Panc1 (cell line): Measurements from ENCODE around the gene SLC38A5. TPM values are rescaled to one million over a fixed set of nuclear protein-coding genes. Genes with fewer than 3 reads are reported as not detected.

Experiments
- ATAC-seq: fragments of 200-7000 bp; cut with Tn5 transposase; 2 replicates; pipeline ENCODE4 v1.9.1; 2020; ENCODE audit warnings: mild to moderate bottlenecking, moderate library complexity
- BruUV-seq: library from RNA; stranded (reverse); fragments of 400-500 nt; replicated peaks from 2 replicates; lab custom pipeline; 2021; lab: Mats Ljungman, UMichigan
- CTCF ChIA-PET: fragments of 300-600 bp; sonication (Branson Sonifier 250); formaldehyde crosslinking; loops from one replicate; lab custom pipeline; 2022; ENCODE audit warnings: antibody characterized with exemption; lab: Charles Lee
- POLR2A ChIA-PET: fragments of 300-600 bp; sonication (Branson Sonifier 250); formaldehyde crosslinking; loops from one replicate; lab custom pipeline; 2022; ENCODE audit warnings: antibody characterized with exemption; lab: Charles Lee
- DNase-seq: peaks from one replicate; pipeline ENCODE4 v3.0.0-alpha.2; 2010; ENCODE audit warnings: low read depth, low spot score
- H3K27ac ChIP-seq: 2 replicates; pipeline ENCODE4 v1.5.1; 2011; ENCODE audit warnings: mild to moderate bottlenecking, low read length, inconsistent platforms
- H3K27me3 ChIP-seq: fragments of 200-500 bp; sonication (Bioruptor generic); 2 replicates; pipeline ENCODE4 v1.6.0; 2014; ENCODE audit warnings: low read length, inconsistent platforms; ENCODE audit not compliant: control insufficient read depth, insufficient read depth
- H3K36me3 ChIP-seq: fragments of 200-500 bp; sonication (Bioruptor generic); 2 replicates; pipeline ENCODE4 v1.5.1; 2014; ENCODE audit warnings: inconsistent platforms, mild to moderate bottlenecking, low read length, moderate library complexity; ENCODE audit not compliant: control insufficient read depth, insufficient read depth
- H3K4me1 ChIP-seq: 2 replicates; pipeline ENCODE4 v1.5.1; 2011; ENCODE audit warnings: inconsistent platforms, mild to moderate bottlenecking, low read length, moderate library complexity; ENCODE audit not compliant: control insufficient read depth, insufficient read depth
- H3K4me3 ChIP-seq, 2 experiments: 2 replicates each; pipeline ENCODE4 v1.5.1; 2011 to 2012; ENCODE audit warnings: low read depth in 2 of 2, low read length in 2 of 2, mild to moderate bottlenecking in 2 of 2, inconsistent platforms in 1 of 2, moderate library complexity in 1 of 2
- H3K9me3 ChIP-seq: fragments of 200-500 bp; sonication (Bioruptor generic); 2 replicates; pipeline ENCODE4 v1.5.1; 2014; ENCODE audit warnings: low read depth, mild to moderate bottlenecking, inconsistent platforms, low read length, moderate library complexity; ENCODE audit not compliant: control insufficient read depth, insufficient read depth
- POLR2AphosphoS5 ChIP-seq: IDR thresholded peaks from 2 replicates; pipeline ENCODE4 v1.6.1; 2012; ENCODE audit warnings: mild to moderate bottlenecking, low read depth, low read length, moderate library complexity
- SIN3A ChIP-seq: IDR thresholded peaks from 2 replicates; pipeline ENCODE4 v1.6.1; 2012; ENCODE audit warnings: low read depth, mild to moderate bottlenecking, low read length, moderate library complexity, borderline replicate concordance; ENCODE audit not compliant: insufficient read depth
- TCF7L2 ChIP-seq: IDR thresholded peaks from 2 replicates; pipeline ENCODE4 v1.6.1; 2011; ENCODE audit warnings: mild to moderate bottlenecking, low read depth, low read length, inconsistent platforms
- in situ Hi-C: cut with HindIII; loops from 2 replicates; pipeline ENCODE4 v1.10.0; 2016; ENCODE audit warnings: low sequenced_read_pairs, low pct_unique_long_range_greater_than_20kb
- intact Hi-C: fragments of 100-400 bp; cut with micrococcal nuclease; formaldehyde crosslinking; loops from one replicate; pipeline ENCODE4 v1.10.0; 2022; ENCODE audit not compliant: unreplicated experiment
- total RNA-seq: library from RNA; stranded (reverse); gene quantifications from one replicate; pipeline ENCODE4 v1.2.1, GENCODE V29; 2021; ENCODE audit not compliant: unreplicated experiment
- TF ChIP-seq, protein P1 (sequence below), 2 experiments: IDR thresholded peaks; 2 replicates each; pipeline ENCODE4 v1.6.1; 2011 to 2012; ENCODE audit warnings: low read depth in 2 of 2, control low read depth in 1 of 2, low read length in 1 of 2, mild to moderate bottlenecking in 1 of 2, moderate library complexity in 1 of 2; ENCODE audit not compliant: insufficient read depth in 1 of 2
- TF ChIP-seq, protein P2 (sequence below): fragments of 450-650 bp; IDR thresholded peaks from 2 replicates; pipeline ENCODE4 v1.5.1; 2017; ENCODE audit warnings: mild to moderate bottlenecking

SLC38A5 gene
- total RNA-seq, 1 experiment from 2014 or later = 1.1 TPM

DNA sequence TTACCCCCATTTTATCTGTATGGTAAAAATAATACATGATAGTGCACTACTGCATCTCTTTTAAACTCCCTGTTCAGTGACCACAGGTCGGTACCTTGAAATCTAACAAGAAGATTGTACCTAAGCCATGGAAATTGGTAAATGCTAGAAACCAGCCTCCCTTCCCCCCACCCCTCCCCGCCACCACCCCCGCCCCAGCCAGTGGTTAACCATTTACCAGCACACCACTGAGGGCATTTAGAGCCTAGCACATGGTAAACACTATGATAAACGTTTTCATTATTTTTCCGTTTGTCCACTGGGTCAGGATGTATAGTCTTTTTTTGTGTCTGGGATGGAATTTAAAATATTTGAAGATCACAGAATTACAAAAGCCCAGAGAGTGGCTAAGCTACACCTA lies 5.2 kb upstream of the SLC38A5 start:
- ChIA-PET CTCF (no interaction called here), POLR2A (no interaction called here)
- Histone ChIP-seq H3K36me3 (no peaks in the 10 kb centered on the region), H3K27me3 (no peaks in the 10 kb centered on the region), H3K27ac (peak overlapping the region; percentile 89), H3K4me3 (peak overlapping the region; percentile 94 to 95), H3K9me3 (no peaks in the 10 kb centered on the region), H3K4me1 (peaks cover 5% of the 10 kb centered on the region)
- TF ChIP-seq POLR2AphosphoS5 (no peak), SIN3A (no peak), TCF7L2 (no peak)
- TF ChIP-seq, protein P1, sequence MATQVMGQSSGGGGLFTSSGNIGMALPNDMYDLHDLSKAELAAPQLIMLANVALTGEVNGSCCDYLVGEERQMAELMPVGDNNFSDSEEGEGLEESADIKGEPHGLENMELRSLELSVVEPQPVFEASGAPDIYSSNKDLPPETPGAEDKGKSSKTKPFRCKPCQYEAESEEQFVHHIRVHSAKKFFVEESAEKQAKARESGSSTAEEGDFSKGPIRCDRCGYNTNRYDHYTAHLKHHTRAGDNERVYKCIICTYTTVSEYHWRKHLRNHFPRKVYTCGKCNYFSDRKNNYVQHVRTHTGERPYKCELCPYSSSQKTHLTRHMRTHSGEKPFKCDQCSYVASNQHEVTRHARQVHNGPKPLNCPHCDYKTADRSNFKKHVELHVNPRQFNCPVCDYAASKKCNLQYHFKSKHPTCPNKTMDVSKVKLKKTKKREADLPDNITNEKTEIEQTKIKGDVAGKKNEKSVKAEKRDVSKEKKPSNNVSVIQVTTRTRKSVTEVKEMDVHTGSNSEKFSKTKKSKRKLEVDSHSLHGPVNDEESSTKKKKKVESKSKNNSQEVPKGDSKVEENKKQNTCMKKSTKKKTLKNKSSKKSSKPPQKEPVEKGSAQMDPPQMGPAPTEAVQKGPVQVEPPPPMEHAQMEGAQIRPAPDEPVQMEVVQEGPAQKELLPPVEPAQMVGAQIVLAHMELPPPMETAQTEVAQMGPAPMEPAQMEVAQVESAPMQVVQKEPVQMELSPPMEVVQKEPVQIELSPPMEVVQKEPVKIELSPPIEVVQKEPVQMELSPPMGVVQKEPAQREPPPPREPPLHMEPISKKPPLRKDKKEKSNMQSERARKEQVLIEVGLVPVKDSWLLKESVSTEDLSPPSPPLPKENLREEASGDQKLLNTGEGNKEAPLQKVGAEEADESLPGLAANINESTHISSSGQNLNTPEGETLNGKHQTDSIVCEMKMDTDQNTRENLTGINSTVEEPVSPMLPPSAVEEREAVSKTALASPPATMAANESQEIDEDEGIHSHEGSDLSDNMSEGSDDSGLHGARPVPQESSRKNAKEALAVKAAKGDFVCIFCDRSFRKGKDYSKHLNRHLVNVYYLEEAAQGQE (IDR thresholded peaks at IDR 0.05; ENCODE audit: insufficient read depth in 1 of 2, low read depth in 2 of 2, low read length in 1 of 2) = no peak
- TF ChIP-seq, protein P2, sequence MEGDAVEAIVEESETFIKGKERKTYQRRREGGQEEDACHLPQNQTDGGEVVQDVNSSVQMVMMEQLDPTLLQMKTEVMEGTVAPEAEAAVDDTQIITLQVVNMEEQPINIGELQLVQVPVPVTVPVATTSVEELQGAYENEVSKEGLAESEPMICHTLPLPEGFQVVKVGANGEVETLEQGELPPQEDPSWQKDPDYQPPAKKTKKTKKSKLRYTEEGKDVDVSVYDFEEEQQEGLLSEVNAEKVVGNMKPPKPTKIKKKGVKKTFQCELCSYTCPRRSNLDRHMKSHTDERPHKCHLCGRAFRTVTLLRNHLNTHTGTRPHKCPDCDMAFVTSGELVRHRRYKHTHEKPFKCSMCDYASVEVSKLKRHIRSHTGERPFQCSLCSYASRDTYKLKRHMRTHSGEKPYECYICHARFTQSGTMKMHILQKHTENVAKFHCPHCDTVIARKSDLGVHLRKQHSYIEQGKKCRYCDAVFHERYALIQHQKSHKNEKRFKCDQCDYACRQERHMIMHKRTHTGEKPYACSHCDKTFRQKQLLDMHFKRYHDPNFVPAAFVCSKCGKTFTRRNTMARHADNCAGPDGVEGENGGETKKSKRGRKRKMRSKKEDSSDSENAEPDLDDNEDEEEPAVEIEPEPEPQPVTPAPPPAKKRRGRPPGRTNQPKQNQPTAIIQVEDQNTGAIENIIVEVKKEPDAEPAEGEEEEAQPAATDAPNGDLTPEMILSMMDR = no peak
- DNase-seq = no peak
- in situ Hi-C loops = no loop called here
- no TSS peak for BruUV-seq
- ATAC-seq = no peak
- intact Hi-C loops = no loop called here

DNA sequence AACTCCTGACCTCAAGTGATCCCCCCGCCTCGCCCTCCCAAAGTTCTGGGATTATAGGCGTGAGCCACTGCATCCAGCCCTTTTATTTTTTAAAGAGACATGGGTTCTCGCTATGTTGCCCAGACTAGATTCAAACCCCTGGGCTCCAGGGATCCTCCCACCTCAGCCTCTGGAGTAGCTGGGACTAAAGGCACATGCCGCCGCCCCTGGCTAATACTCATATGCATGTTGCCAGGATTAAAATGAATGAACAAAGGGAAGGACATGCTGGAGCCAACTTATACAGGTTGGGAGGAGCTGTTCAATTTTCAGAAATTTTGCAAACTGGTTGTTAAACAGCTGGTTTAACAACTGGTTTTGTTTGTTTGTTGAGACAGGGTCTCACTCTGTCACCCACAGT lies 4.5 kb upstream of the SLC38A5 start:
- ChIA-PET POLR2A (interaction anchor here (0.7 kb wide), 1 partner anchor 9 kb away, joined by 6 read pairs; no protein-coding TSS in a partner anchor), CTCF (interaction anchor here (0.7 kb wide), 1 partner anchor 8 kb away, joined by 3 read pairs; no protein-coding TSS in a partner anchor)
- Histone ChIP-seq H3K4me1 (peaks cover 5% of the 10 kb centered on the region), H3K9me3 (no peaks in the 10 kb centered on the region), H3K4me3 (peak overlapping the region in 1 of 2 experiments; percentile 21; a peak in 1 of 4 replicates), H3K36me3 (no peaks in the 10 kb centered on the region), H3K27me3 (no peaks in the 10 kb centered on the region), H3K27ac (no peak overlapping the region)
- TF ChIP-seq SIN3A = no peak
- TF ChIP-seq, protein P2 = no peak
- TF ChIP-seq TCF7L2 = no peak
- TF ChIP-seq POLR2AphosphoS5 = no peak
- TF ChIP-seq, protein P1 (IDR thresholded peaks at IDR 0.05; ENCODE audit: insufficient read depth in 1 of 2, low read depth in 2 of 2, low read length in 1 of 2) = no peak
- intact Hi-C loops (no loop called here), in situ Hi-C loops (no loop called here)
- no peak for ATAC-seq
- DNase-seq = no peak
- BruUV-seq = no TSS peak
